ENCODE measurements around the gene FAM120A. TPM values are rescaled to one million over a fixed set of nuclear protein-coding genes. Genes with fewer than 3 reads are reported as not detected.

FAM120A gene
- polyA plus RNA-seq, 1 donor from 2014 or later: 8.9 TPM

DNA sequence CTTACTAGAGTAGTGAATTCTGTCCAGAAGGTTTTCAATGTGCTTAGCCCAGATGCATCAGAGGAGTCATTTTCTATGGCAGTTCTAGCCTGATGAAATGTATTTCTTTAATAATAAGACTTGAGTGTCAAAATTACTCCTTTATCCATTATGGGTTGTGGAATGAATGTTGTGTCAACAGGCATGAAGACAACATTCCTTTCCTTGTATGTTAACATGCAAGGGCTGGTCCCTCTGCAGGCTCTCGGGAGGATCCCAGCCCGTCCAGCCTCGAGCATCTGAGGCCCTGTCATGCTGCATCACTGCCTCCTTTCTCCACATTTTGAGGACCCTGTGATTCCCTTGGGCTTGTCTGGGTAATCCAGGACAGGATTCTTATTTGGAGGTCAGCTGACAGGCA lies 44.8 kb downstream of the FAM120A start:
- H3K4me3 ChIP-seq (ENCODE audit: low read length): no peak overlapping the region
- H3K9me2 ChIP-seq (ENCODE audit: insufficient read depth, low read length): no peaks in the 10 kb centered on the region
- H2AFZ ChIP-seq (ENCODE audit: low read depth, low read length): no peak overlapping the region
- H3K9me3 ChIP-seq (ENCODE audit: low read length): no peaks in the 10 kb centered on the region
- H3K4me2 ChIP-seq (ENCODE audit: low read length): no peak overlapping the region
- H3K27ac ChIP-seq (ENCODE audit: low read length): no peak overlapping the region
- no peak overlapping the region for H3K9ac ChIP-seq (ENCODE audit: low read length)
- no peaks in the 10 kb centered on the region for H3F3A ChIP-seq (ENCODE audit: insufficient read depth, low read length, poor library complexity, severe bottlenecking)
- H3K36me3 ChIP-seq (ENCODE audit: insufficient read depth, low read length): peaks cover 15% of the 10 kb centered on the region
- no peaks in the 10 kb centered on the region for H3K27me3 ChIP-seq (ENCODE audit: insufficient read depth, low read depth, low read length)
- TF ChIP-seq MXI1 (conservative IDR thresholded peaks at IDR 0.05; ENCODE audit: poor library complexity, severe bottlenecking): no peak
- TF ChIP-seq, protein P1, sequence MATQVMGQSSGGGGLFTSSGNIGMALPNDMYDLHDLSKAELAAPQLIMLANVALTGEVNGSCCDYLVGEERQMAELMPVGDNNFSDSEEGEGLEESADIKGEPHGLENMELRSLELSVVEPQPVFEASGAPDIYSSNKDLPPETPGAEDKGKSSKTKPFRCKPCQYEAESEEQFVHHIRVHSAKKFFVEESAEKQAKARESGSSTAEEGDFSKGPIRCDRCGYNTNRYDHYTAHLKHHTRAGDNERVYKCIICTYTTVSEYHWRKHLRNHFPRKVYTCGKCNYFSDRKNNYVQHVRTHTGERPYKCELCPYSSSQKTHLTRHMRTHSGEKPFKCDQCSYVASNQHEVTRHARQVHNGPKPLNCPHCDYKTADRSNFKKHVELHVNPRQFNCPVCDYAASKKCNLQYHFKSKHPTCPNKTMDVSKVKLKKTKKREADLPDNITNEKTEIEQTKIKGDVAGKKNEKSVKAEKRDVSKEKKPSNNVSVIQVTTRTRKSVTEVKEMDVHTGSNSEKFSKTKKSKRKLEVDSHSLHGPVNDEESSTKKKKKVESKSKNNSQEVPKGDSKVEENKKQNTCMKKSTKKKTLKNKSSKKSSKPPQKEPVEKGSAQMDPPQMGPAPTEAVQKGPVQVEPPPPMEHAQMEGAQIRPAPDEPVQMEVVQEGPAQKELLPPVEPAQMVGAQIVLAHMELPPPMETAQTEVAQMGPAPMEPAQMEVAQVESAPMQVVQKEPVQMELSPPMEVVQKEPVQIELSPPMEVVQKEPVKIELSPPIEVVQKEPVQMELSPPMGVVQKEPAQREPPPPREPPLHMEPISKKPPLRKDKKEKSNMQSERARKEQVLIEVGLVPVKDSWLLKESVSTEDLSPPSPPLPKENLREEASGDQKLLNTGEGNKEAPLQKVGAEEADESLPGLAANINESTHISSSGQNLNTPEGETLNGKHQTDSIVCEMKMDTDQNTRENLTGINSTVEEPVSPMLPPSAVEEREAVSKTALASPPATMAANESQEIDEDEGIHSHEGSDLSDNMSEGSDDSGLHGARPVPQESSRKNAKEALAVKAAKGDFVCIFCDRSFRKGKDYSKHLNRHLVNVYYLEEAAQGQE (IDR thresholded peaks at IDR 0.05; ENCODE audit: borderline replicate concordance): no peak
- peak; percentile 55 for TF ChIP-seq POLR2AphosphoS5 (IDR thresholded peaks at IDR 0.05)
- no peak for TF ChIP-seq RAD21 (conservative IDR thresholded peaks at IDR 0.05)
- no peak for TF ChIP-seq SMC3 (conservative IDR thresholded peaks at IDR 0.05; ENCODE audit: poor library complexity)
- H4K20me1 ChIP-seq (ENCODE audit: insufficient read depth): no peaks in the 10 kb centered on the region
- H3K79me2 ChIP-seq (replicated peaks; ENCODE audit: insufficient read depth, low read length): no peaks in the 10 kb centered on the region

DNA sequence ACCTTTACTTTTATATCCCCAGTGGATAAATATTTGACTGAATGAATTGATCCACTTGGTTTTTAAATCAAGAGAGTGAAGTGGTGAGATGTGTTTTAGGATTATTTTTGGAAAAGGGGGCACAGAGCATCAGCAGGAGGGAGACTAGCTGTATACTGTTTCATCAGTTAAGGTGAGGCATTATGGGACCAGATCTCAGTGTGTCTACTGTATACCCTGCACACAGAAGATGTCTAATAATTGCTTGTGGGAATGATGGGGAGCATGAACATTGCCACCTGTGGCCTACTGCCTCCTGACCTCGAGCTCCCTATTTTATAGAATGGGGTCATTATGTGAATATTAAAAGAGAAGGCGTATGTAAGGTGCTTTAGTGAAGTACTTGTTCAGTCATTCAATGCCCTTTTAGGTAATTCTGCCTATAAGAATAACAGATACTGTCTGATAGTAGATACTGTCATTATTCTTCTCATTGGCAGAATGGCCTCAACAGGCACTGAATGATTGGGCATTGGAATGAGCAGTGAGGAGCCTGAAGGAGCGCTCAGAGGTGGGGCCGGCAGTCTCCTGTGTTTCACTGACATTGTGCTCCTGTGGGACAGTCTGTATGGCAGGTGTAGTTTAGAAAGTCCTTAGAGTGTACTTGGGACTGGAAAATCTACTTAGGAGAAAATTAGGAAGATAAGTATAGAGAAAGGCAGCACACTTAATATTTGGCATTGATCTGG lies 49.2 kb downstream of the FAM120A start:
- no peak overlapping the region for H3K4me2 ChIP-seq (ENCODE audit: low read length)
- no peaks in the 10 kb centered on the region for H3K27me3 ChIP-seq (ENCODE audit: insufficient read depth, low read depth, low read length)
- H2AFZ ChIP-seq (ENCODE audit: low read depth, low read length): no peak overlapping the region
- no peak overlapping the region for H3K9ac ChIP-seq (ENCODE audit: low read length)
- H3K36me3 ChIP-seq (ENCODE audit: insufficient read depth, low read length): peaks cover 15% of the 10 kb centered on the region
- H3K4me3 ChIP-seq (ENCODE audit: low read length): no peak overlapping the region
- no peaks in the 10 kb centered on the region for H3K9me2 ChIP-seq (ENCODE audit: insufficient read depth, low read length)
- H4K20me1 ChIP-seq (ENCODE audit: insufficient read depth): no peaks in the 10 kb centered on the region
- no peaks in the 10 kb centered on the region for H3K9me3 ChIP-seq (ENCODE audit: low read length)
- TF ChIP-seq POLR2AphosphoS5 (IDR thresholded peaks at IDR 0.05) (no peak), TAF1 (IDR thresholded peaks at IDR 0.05; ENCODE audit: low read depth) (no peak), EZH2 (IDR thresholded peaks at IDR 0.05; ENCODE audit: borderline replicate concordance, insufficient read depth, low read length, poor library complexity, severe bottlenecking) (no peak), SMC3 (conservative IDR thresholded peaks at IDR 0.05; ENCODE audit: poor library complexity) (no peak), RAD21 (conservative IDR thresholded peaks at IDR 0.05) (no peak), MXI1 (conservative IDR thresholded peaks at IDR 0.05; ENCODE audit: poor library complexity, severe bottlenecking) (no peak), EP300 (conservative IDR thresholded peaks at IDR 0.05; ENCODE audit: poor library complexity, severe bottlenecking) (no peak)
- TF ChIP-seq, protein P1 (IDR thresholded peaks at IDR 0.05; ENCODE audit: borderline replicate concordance): no peak
- TF ChIP-seq, protein P2, sequence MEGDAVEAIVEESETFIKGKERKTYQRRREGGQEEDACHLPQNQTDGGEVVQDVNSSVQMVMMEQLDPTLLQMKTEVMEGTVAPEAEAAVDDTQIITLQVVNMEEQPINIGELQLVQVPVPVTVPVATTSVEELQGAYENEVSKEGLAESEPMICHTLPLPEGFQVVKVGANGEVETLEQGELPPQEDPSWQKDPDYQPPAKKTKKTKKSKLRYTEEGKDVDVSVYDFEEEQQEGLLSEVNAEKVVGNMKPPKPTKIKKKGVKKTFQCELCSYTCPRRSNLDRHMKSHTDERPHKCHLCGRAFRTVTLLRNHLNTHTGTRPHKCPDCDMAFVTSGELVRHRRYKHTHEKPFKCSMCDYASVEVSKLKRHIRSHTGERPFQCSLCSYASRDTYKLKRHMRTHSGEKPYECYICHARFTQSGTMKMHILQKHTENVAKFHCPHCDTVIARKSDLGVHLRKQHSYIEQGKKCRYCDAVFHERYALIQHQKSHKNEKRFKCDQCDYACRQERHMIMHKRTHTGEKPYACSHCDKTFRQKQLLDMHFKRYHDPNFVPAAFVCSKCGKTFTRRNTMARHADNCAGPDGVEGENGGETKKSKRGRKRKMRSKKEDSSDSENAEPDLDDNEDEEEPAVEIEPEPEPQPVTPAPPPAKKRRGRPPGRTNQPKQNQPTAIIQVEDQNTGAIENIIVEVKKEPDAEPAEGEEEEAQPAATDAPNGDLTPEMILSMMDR (IDR thresholded peaks at IDR 0.05; ENCODE audit: poor library complexity, severe bottlenecking): no peak
- H3K79me2 ChIP-seq (replicated peaks; ENCODE audit: insufficient read depth, low read length): no peaks in the 10 kb centered on the region
- no peaks in the 10 kb centered on the region for H3F3A ChIP-seq (ENCODE audit: insufficient read depth, low read length, poor library complexity, severe bottlenecking)
- H3K27ac ChIP-seq (ENCODE audit: low read length): no peak overlapping the region

Data from neural cell (in vitro differentiated cells).